ENCODE data around the gene SRCIN1. TPM values are rescaled to one million over a fixed set of nuclear protein-coding genes. Genes with fewer than 3 reads are reported as not detected.
"Not testable (repeated sequence)": the region's sequence is repeated elsewhere in the genome, so short reads cannot be mapped to it uniquely, and the experiment has no call there.

The SRCIN1 gene
- polyA plus RNA-seq, 4 donors, result 2.5 to 7.6 (median 4.7) TPM

GRCh38 chr17:38530856-38531255 is 74.9 kb downstream of the SRCIN1 start:
- DNase-seq (ENCODE audit: low read depth in 4 of 4, low spot score in 2 of 4), result not testable (repeated sequence)

DNA sequence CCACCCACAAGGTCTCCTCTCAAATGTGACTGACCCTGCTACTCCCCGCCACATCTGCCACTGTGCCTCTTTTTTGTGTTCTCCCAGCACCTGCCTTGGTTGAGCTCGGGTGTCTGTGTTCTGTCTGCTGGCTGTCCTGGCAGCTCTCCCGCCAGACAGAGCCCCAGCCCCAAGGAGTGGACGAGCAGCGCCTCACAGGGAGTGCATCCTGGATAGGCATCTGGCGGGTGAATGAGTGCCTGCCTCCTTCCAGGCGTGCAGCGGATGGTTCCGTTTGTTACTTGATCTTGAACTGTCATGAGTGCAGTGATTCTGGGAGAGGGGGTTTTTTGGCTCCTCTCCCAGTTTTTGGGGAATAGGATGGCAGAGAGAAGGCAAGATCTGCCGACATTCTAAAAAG is 77.6 kb downstream of the SRCIN1 start:
- not testable (repeated sequence) for DNase-seq (ENCODE audit: low read depth in 4 of 4, low spot score in 2 of 4)

- DNase-seq (ENCODE audit: low read depth in 4 of 4, low spot score in 2 of 4), result not testable (repeated sequence)
These were observed 79.2 kb downstream of the SRCIN1 start for GRCh38 chr17:38526526-38526925.

- no peak for DNase-seq (ENCODE audit: low read depth in 4 of 4, low spot score in 2 of 4)
These were observed 93.2 kb downstream of the SRCIN1 start for GRCh38 chr17:38512473-38513058.

DNA sequence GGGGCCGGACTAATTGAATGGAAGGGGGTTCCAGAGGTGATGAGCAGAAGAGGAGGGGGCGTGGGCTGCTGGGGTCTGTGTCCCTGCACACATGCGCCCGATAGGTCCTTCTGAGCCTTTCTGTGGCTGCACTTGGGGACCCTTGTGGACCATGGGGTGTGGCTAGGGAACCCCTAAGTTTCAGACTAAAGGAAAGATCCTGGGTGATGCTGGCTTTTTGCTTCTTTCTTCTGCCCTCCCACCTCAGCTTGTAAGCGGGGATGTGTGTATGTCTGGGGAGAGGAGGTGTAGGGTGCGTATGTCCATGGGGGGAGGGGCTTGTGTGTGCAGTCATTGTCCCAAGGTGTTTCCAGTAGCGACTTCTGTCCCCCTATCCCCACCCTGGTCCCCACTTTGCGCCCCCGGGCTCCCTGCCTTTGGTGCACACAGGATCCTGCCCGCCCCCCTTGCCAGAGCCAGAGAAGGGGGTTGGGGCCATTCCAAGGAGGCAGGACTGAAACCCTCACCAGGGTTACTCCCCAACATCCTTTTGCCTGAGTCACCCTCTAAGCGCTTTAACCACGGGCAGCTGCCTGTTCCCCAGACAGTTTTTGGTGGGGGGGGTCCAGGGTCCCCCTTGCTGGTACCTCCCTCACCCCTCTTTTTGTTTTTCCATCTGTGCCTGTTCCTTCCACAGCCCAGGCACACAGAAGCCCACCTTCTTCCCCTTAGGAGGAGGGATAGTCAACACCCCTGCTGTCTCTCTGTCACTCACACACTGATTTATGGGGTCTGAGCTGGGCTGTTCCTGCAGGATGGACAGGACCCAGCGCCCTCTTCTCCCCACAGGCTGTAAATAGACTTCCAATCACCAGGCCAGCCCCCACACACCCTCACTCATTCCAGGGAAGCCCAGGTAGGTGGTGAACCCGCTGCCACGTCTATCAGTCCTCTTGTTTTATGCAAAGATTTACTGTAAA is 94.3 kb downstream of the SRCIN1 start:
- no peak for DNase-seq (ENCODE audit: low read depth in 4 of 4, low spot score in 2 of 4)

- DNase-seq (ENCODE audit: low read depth in 4 of 4, low spot score in 2 of 4), result no peak
These were observed 95.2 kb downstream of the SRCIN1 start for GRCh38 chr17:38510421-38511149.

DNA sequence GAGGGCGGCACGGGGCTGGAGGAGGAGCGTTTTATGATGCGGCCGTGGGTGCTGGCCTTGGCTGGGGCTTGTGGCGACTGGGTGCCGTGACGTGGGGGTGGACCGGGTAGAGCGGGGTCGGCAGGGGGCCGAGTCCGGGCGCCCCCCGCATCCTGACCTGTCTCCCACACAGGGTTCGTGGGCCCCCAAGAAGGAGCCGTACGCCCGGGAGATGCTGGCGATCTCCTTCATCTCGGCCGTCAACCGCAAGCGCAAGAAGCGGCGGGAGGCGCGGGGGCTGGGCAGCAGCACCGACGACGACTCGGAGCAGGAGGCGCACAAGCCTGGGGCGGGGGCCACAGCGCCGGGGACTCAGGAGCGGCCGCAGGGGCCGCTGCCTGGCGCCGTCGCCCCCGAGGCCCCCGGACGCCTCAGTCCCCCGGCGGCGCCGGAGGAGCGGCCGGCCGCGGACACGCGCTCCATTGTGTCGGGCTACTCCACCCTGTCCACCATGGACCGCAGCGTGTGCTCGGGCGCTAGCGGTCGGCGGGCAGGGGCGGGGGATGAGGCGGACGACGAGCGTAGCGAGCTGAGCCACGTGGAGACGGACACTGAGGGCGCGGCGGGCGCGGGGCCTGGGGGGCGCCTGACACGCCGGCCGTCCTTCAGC is 95.9 kb downstream of the SRCIN1 start:
- DNase-seq (ENCODE audit: low read depth in 4 of 4, low spot score in 2 of 4), result no peak

DNA sequence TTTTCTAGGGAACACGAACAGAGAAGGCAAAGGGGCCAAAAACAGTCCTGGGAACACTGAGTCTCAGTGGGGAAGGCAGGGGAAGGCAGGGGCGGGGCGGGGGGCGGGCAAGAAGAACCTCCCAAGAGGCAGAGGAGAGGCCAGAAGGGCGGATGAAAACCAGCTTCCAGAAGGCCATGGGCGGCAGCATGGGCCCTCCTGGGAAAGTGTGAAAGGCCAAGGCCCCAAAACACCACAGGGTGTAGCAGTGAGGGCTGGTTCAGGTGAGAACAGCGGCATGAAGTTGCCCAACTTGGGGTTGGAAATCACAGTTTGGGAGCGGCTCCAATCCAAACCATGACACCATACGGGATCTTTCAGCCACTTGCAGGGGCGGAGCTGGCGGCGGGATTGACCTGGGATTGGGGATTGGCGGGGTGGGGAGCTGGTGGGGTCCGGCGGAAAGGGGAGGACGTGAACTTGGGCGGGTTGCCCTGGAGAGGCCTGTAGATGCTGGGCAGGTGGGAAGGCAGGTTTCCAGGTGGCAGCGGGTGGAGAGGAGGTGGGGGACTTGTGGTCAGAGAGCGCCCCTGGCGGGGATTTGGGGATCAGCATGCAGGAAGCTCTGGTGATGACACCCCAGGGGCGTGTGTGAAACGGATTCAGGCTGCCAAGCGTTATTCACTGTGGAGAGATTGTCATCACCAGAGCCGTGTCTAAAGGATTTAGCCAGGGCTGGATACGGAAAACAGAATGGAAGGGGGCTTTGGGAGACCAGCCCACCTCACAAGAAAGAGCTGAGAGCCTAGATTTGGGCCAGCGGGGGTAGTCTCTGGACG is 96.6 kb downstream of the SRCIN1 start:
- DNase-seq (ENCODE audit: low read depth in 4 of 4, low spot score in 2 of 4), result peak in 3 of 4 donors; percentile 66 to 82 (median 70)

DNA sequence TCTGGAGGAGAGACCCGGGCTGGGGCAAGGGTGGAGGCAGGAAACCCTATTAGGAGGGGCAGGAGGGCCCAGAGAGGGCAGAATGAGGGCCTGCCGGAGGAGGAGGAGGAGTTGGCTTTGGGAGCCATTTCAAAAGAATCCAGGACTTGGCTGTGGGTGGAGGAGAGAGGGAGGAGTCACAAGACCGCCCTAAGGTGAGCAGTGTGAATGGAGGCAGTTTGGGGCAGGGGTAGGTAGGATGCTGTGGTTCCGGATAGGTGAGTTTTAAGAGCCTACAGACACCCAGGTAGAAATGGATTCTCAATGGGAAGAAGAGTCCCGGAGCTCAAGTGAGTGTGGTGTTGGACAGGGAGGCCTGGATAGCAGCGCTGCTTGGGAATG is 97.2 kb downstream of the SRCIN1 start:
- no peak for DNase-seq (ENCODE audit: low read depth in 4 of 4, low spot score in 2 of 4)

- DNase-seq (ENCODE audit: low read depth in 4 of 4, low spot score in 2 of 4), result no peak
These were observed 97.7 kb downstream of the SRCIN1 start for GRCh38 chr17:38507921-38508569.

DNA sequence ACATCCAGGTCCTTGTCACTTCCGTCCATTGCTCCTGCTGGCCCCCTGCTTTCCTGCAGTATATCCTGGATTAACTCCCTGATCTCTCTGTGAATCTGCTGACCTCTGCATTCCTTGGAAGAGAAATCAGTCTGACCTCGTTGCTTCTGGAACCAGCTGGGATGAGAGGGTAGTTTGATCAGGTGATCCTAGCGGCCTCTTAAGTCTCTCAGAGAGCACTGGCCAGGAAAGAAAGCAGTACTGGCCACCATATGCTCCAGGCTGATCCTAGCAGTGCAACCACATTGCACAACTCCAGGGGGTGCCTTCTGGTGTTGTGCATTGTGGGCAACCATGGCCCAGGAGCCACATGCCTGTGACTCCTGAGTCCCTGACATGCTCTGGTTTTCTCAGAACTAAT is 98.3 kb downstream of the SRCIN1 start:
- no peak for DNase-seq (ENCODE audit: low read depth in 4 of 4, low spot score in 2 of 4)

- no peak for DNase-seq (ENCODE audit: low read depth in 4 of 4, low spot score in 2 of 4)
These were observed 101.5 kb downstream of the SRCIN1 start for GRCh38 chr17:38504216-38504615.

GRCh38 chr17:38503286-38503913 is 102.4 kb downstream of the SRCIN1 start:
- not testable (repeated sequence) for DNase-seq (ENCODE audit: low read depth in 4 of 4, low spot score in 2 of 4)

DNA sequence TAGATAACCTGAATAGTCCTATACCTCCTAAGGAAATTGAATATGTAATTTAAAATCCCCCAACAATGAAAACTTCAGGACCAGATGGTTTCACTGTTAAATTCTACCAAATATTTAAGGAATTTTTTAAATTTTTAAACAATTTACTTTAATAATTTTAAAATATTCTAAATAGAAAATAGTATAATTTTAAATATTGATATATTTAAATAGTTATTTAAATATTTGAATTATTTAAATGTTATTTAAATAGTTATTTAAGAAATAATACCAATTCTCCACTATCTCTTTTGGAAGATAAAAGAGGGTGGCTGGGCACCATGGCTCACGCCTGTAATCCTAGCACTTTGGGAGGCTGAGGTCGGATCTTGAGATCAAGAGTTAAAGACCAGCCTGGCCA is 104.0 kb downstream of the SRCIN1 start:
- DNase-seq (ENCODE audit: low read depth in 4 of 4, low spot score in 2 of 4), result not testable (repeated sequence)

- DNase-seq (ENCODE audit: low read depth in 4 of 4, low spot score in 2 of 4), result not testable (repeated sequence)
These were observed 106.5 kb downstream of the SRCIN1 start for GRCh38 chr17:38499230-38499629.

DNA sequence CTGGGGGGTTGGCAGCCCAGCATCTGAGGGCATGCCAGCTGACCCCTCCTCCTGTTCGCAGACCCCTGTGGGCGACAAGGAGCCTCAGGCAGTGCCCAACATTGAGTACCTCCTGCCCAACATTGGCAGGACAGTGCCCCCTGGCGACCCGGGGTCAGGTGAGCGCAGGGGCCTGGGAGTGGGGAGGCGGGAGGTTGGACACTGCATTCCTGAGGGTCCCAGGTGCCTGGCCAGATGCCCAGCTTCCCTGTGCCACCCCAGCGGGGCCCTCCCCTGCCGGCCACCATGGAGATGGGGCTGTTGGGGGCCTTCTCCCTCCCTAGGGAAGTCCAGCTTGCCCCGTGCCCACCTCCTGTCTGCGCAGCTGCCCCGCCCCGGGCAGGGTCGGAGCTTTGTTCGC is 107.4 kb downstream of the SRCIN1 start:
- DNase-seq (ENCODE audit: low read depth in 4 of 4, low spot score in 2 of 4), result no peak

GRCh38 chr17:38497656-38498055 is 108.1 kb downstream of the SRCIN1 start:
- not testable (repeated sequence) for DNase-seq (ENCODE audit: low read depth in 4 of 4, low spot score in 2 of 4)

DNA sequence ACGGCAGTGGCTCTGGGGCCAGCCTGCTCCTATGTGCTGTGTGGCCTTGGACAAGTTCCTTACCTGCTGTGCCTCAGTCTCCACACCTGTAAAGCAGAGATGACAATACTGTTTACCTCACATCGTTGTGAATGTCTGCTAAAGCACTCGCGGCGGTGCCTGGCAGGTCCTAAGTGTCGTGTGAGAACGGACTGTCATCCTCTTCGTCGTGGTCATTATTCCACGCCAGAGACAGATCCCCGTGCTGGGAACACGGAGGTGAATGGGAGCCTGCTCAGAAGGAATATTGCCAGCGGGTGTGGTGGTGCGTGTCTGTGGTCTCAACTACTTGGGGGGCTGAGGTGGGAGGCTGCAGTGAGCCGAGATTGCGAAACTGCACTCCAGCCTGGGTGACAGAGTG is 111.6 kb downstream of the SRCIN1 start:
- not testable (repeated sequence) for DNase-seq (ENCODE audit: low read depth in 4 of 4, low spot score in 2 of 4)

All from left renal cortex interstitium (tissue), 4 donors.